GM19025 (cell line): ENCODE measurements around the gene SACM1L.

ENCODE experiments used
- ATAC-seq: cut with Tn5 transposase; IDR thresholded peaks from one replicate; pipeline ENCODE4 v1.9.1; 2021; ENCODE audit warnings: mild to moderate bottlenecking, low read depth, moderate library complexity; ENCODE audit not compliant: unreplicated experiment

SACM1L gene

GRCh38 chr3:45781271-45781670 lies 92.1 kb downstream of the SACM1L start:
- no peak for ATAC-seq

DNA sequence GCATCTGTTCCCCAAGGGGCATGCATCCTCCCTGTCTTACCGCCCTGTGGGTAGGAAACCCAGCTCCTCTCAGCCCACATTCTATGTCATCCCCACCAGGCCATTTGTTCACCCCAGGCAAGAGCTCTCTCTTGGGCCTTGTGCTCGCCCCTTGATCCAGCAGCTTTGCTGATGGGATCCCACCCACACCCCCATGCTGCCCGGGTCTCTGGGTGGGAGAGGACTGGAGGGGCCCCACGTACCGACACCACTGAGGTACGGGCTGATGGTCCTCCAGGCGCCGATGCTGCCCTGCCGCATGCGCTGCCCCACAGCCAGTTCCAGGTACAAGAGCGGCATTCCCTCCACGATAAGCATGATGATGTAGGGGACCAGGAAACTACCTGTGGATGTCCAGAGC lies 92.6 kb downstream of the SACM1L start:
- ATAC-seq = no peak

DNA sequence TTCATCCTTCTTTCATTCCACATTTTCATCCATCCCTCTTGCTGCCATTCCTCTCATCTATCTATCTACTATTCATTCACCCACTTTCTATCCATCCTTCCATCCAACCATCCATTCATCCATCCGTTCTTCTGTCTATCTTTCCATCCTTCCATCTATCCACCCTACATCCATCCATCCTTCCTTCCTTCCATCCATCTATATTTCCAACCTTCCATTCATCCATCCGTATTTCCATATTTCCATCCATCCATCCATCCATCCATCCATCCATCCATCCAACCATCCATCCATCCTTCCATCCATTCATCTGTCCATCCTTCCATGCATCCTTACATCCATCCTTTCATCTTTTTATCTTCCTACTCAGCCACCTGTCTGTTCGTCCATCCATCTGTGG lies 93.2 kb downstream of the SACM1L start:
- no peak for ATAC-seq

- ATAC-seq = no peak
Measured at GRCh38 chr3:45783667-45784066, 94.5 kb downstream of the SACM1L start.

DNA sequence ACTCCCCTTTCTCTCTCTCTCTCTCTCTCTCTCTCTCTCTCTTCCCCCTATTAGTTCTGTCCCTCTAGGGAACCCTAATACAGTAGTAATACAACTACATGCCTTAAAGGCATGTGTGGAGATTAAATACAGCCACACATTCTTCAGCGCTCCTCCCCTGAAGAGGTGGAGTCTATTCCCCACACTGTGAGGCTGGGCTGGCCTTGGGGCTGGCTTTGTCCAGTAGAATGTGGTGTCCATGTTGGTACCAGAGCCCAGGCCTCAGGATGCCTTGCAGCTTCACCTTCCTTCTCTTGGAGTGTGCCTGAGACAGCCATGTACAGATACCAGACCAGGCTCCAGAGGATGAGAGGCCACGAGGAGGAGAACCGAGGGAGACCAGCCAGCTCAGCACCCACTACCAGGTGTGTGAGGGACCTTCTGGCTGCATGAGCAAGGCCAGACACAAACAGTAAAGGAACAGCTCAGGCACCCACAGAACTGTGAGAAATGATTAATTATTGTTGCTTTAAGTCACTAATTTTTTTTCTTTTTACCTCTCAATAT lies 96.5 kb downstream of the SACM1L start:
- no peak for ATAC-seq

- no peak for ATAC-seq
Measured at GRCh38 chr3:45786801-45787495, 97.8 kb downstream of the SACM1L start.

DNA sequence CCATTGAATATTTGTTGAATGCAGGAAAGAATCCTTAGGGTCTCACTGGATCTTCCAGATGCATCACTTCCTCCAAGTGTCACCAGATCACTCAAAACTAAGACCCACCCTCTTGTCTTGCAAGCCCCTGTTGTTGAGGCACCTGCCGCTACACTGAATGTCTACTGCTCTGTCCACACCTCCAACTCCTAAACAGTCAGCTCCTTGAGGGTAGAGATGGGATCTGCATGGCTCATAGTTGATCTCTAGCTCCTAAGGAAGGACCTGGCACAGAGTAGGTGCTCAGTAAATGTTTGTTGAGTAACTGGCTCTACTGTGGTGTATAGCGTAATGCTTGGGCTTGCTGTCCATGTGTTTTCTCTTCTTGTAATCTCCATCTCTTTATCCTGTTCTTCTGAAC lies 98.4 kb downstream of the SACM1L start:
- no peak for ATAC-seq

GRCh38 chr3:45789235-45789812 lies 100.1 kb downstream of the SACM1L start:
- no peak for ATAC-seq

- no peak for ATAC-seq
Measured at GRCh38 chr3:45790596-45790995, 101.4 kb downstream of the SACM1L start.

DNA sequence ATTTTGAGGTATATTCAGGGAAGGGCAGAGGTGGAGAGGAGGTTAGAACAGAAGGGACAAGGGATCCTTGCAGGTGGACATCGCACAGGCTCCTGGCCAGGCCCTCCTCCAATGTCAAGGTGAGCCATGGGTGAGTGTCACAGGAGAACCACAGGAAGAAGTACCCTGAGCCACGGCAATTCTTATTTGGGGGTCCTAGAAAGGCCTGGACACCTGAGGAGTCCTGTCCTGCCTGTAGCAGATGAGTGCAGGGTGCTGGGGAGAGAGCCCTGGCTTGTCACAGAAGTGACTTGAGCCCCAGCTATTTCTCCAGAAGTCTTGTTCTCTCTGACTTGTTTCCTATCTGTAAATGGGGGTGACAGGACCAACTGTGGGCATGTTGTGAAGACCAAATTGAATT lies 102.8 kb downstream of the SACM1L start:
- ATAC-seq = no peak

DNA sequence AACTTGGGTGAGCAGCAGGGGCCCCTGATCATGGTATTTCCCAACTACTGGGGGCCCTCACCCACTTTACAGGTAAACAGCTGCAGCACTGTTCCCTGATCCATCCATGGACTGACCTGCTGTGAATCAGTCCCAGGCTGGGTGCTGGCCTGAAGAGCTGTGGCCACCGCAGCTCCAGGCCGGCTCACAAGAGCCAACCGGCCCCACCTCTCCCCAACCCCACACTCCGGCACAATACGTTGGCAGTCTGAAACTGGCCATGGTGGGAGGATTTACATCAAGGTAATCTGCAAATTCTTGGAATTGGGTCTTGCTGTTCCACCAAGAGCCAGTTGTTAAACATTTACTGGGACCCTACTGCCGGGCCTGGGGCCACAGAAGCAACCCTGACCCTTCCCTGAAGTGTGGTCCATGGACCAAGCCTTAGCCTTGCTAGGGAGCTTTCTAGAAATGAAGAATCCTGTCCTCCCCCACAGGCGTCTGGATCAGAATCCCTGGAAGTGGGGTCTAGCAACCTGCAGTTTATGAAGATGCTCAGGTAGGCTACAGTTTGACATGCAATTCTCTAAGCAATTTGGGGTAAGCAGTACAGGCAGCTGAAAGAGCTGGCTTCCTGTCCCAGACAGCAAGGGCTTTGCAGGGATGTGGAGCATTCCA lies 103.4 kb downstream of the SACM1L start:
- ATAC-seq = no peak

GRCh38 chr3:45793482-45794176 lies 104.4 kb downstream of the SACM1L start:
- ATAC-seq = no peak

GRCh38 chr3:45794177-45794560 lies 105.0 kb downstream of the SACM1L start:
- ATAC-seq = no peak

- ATAC-seq = no peak
Measured at GRCh38 chr3:45794660-45795059, 105.5 kb downstream of the SACM1L start.
